NCI-H2107 (cell line): ENCODE results near the gene RIMBP2.

Experiments
- DNase-seq: peaks from one replicate; lab custom pipeline; 2025; lab: John Stamatoyannopoulos, UW

The RIMBP2 gene

DNA sequence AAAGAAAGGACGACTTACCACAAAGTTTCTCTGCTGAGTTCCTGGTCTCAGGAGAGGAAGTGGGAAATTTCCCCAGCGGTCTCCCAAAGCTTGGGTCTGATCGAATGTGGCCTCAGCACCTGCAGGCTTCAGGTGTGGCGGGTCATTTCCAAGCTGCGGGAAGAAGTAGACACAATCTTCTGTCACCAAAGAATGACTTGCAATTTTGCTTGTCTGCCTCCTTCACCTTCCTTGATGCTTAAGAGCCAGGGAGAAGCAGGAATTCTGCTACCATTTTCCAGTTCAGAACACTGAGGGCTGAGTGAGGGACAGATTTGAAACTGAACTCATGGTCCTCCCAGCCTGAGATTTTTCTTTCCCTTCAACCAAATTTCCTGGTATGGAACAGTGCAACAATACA, 87.8 kb downstream of the RIMBP2 start:
- DNase-seq: no peak

DNA sequence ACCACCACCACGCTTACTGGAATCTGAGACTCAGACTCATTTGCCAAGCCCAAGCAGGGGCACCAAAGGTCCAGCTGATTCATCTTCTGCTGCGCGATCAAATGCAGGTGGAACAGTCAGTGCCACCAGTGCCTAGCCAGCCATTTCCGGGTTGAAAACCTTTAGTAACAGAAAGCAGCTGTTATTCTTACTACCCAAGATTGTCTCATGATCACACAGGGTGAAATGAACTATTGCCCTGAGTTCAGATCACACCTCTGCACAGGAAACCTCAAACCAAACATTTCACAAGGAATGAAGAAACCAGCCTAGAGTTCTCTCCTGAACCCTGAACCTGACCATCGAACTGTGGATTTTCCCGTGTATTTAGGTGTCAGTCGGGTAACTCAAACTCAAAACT, 88.9 kb downstream of the RIMBP2 start:
- no peak for DNase-seq

DNA sequence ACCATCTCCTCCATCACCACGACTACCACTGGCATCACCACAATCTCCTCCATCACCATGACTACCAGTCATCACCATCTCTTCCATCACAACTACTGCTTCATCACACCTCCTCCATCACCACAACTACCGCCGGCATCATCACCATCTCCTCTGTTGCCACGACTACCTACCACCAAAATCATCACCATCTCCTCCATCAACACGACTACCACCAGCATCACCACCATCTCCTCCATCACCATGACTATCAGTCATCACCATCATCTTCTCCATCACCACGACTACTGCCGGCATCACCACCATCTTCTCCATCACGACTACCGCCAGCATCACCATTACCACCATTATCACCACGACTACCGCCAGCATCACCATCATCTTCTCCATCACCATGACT, 89.5 kb downstream of the RIMBP2 start:
- DNase-seq: no peak

DNA sequence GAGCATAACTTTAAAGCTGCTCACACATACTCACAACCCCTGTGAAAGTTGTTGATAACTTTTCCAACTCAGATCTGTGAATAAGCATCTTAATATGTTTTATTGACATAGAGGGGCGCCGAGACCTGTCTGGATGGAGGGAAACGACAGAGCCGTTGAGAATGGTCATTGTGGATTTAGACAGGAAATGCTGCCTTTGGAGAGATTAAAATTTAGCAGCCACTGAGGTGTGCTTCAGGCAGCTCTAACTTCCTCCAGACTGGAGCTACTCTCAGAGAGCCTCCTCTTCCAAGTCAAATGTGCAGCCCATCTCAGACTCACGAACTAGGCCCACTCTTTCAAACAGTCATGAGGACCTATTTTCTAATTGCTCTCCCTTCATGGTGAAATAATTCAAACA, 90.9 kb downstream of the RIMBP2 start:
- DNase-seq: no peak

DNA sequence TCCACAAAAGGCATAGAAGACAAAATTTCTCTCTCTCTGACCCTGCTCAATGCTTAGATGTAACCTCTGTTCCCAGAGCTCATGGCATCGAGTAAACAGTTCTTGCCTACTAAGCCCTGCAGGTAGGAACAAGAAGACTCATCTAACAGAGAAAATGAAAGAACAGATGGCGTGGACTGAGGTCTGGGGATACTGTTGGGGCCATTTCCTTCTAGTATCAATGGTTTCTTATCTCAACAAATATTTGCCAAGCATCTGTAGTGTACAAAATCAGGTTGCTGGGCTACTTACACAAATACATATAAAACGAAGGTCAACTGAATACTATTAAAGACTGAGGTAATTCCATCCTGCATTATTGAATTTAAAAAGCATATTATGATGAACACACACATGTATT, 93.3 kb downstream of the RIMBP2 start:
- no peak for DNase-seq

DNA sequence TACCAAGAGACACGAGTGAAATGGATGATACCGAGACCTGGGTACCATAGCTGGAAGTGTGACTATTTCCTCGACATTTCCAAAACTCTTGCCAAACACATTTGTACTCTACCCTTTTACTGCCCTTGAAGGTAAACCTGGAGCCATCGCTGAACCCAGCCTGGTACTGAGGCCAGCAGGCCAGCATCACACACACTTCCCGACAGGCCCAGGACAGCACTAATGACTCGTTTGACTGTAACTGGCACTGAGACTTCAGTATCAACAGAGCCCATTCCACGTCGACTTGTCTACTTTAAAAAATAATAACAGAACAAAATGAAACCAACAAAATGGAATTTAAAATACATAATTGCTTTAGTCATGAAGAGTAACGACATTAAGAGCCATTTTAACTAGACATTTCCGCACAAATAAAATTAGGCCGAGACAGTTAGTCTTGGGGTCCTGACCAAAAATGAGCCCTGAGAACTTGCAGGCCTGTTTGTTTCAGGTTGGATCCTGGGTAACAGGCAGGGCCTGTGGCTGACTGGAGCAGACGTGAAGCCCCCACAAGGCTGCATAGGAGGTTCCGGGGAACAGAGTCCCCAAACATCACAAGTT, 94.3 kb downstream of the RIMBP2 start:
- DNase-seq: no peak

DNA sequence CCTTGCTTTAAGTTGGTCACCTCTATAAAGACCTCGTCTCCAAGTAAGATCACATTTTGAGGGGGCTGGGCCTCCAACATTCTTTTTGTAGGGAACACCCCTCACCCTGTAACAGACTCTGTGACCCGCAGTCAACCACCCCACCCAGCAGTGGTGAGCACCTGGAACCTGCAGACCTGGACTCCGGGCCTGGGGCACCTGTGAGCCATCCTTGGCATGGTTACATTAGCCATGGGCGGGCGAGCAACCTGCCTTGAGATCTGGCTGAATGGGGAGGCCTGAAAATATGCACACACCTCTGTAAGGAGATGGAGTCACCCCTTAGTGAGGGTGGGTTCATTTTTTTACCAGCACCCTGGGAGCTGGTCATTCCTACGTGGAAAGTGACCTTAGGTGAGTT, 95.3 kb downstream of the RIMBP2 start:
- no peak for DNase-seq

DNA sequence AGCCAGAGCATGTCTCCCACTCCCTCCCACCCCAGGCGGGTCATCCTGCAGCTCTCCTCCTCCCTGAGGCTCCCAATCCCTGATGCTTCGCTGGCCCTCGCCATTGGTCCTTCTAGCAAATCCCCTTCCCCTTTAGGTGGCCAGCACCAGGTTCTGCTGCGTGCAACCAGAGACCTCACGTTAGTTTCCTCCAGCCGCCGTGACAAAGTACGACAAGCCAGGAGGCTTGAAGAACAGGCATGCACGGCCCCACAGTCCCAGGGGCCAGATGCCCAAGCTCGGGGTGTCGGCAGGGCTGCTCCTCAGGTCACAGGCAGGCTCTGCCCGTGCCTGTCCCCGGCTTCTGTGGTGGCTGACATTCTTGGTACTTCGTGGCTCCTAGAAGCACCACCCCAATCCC, 95.8 kb downstream of the RIMBP2 start:
- DNase-seq: no peak

DNA sequence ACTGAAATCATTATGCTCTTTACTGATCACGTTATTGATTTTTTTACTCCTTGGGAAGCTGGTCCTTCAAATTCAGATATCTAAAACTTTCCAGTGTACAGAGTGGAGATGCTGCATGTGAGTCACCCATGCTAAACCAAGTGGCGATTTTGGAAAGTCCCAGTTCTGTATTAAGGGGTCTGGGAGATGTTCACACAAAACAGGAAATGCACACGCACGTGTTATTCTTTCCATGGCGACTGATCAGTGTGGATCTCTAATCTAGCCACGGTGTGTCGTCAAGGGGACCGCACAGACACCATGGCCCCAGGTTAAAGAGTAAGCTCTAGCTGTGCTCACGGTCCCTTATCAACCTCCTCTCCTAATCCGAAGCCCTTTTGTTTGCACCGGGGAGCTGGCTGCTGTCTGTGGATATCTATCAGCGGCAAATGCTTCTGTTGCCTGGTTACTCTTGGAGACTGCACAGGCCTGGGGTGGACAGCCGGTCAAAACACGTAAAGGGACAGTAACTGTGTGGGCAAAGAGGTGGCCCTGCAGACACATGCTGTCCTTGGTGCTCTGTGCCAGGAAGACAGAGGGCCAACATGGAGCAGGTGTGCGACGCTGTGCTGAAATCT, 96.6 kb downstream of the RIMBP2 start:
- DNase-seq: no peak

DNA sequence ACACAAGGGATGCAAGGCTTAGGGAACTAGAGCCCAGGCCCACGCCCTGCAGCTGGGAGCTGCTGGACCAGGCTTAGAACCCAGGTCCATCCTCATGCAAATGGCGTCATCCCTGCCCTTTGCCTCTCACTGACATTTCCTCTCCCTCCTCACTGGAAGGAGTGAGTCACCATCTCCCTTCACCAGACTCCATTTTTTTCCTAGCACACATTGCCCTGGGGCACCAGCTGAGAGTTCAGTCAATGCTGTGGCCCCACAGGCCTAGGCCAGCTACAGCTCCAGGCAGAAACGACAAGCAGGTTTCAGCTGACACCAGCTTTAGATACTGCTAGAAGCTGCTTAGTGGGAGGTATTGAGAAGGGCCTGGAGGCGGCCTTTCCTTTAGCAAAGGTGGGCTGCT, 98.9 kb downstream of the RIMBP2 start:
- no peak for DNase-seq

DNA sequence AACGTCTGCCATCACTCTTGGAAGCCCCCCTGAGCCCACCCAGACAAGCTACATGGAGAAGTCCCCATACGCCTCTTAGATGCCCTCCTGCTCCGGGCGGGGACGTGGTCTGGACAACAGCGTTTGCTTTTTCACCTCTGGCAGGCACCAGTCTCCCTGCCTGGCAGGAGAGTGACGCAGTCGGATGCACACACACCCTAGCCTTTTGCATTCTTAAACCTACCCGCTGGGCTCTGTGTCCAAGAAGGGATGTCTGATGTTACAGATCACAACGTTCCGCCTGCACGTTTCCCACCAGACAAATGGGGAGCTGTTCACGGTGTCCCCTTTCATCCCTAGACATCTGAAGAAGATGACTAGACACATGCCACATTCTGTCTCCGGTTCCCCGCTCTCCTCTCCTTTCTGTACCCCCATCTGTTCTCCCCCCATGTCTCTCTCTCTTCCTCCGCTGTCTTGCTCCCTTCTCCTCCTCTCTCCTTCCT, 100.2 kb downstream of the RIMBP2 start:
- no peak for DNase-seq

DNA sequence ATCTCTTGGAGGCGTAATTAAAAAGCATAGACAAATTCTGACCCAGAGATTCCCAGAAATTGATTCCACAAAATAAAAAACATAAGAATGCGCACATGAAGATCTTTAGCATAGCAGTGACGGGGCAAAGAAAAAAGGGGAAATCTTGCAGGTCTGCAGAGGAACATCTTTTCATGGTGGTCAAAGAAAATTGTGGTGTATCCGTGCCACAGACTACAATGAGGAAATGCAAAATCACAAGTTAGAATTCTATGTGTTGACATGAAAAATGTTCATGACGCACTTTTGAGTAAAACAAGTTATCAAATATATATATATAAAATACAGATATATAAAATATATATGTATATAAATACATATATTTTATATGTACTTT, 101.6 kb downstream of the RIMBP2 start:
- no peak for DNase-seq

DNA sequence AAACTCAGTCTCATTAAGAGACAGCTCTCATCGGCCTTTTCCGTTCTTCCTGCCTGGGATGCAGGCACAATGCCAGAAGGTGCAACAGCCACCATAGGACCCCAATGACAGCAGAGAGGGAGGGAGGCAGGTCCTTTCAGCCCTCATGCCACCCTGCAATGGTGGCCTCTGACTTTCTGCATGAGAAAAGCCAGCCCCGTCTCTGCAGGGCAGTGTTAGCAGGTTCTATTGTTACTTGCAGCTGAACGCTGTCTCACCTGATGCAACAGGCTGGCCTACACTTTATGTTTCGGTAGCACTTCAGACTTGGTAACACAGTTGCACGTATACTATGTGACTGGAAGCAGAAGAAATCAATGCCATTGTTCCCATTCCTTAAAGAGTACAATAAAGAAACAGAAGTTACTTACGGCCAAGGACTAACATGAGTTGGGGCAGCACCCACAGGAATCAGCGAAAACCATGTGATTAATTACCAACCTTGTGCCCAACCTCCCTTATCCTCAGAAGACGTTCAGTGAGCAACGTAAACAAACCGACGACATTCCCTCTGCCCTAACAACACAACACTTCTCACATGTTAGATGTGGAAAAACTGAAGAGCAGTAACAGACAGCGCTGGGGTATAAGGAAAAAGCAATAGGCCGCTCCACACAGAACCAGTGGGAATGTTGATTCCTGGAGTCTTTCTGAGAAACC, 102.1 kb downstream of the RIMBP2 start:
- DNase-seq: no peak

DNA sequence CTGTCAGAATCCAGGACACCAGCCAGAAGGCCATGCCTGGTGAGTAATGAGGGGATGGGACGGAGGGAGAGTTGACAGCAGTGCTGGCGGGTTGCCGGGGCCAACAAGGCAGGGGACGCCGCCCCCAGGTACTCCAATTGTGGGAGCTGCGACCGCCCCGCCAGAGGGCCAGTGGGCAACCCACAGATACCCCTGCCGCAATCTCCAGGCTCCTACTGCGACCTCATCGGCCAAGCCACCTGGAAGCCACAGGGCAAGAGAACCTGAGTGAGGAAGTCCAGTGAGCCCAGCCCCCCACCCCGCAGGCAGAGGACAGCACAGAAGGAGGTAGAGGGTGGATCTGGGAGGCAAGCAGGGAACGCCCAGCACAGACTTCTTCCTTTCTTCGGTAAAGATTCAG, 103.0 kb downstream of the RIMBP2 start:
- DNase-seq: no peak

DNA sequence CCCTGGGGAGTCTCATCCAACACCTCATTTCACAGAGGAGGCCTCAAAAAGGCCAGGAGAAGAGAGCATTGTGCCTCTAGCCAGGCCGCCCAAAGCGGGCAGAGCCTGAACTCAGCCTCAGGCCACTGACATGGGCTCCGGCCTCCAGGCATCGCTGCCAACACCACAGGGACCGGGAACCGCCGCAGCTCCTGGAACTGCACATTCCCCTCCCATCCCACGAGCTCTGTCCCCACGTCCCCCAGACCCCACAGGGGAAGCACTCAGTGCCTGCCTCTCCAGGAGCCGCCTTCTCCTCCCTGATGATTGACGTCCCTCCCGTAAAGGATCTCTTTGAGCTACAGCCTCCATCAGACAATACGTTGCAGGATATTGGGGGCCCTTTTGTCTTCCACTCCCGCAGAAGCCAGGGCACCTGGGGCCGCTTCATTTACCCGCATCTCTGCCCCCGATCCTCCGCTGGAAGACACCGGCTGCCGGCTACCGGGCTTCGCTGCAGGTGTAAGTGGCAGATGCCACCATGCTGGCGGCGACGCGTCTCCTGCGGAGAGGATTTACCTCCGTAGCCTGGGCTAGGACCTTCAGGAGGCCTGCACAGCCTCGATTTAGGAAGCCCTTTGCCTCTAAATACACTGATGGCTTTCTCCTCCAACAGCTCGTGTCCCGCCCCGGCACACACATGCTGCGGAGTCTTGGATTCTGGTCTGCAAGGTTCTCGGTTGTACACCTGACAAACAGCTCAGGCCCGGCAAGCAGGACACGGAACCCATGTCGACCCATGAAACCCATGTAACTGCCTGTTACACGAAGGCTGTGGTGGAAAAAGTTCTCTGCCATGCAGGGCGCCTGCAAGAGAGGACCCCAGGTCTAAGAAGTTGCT, 104.8 kb downstream of the RIMBP2 start:
- DNase-seq: no peak

DNA sequence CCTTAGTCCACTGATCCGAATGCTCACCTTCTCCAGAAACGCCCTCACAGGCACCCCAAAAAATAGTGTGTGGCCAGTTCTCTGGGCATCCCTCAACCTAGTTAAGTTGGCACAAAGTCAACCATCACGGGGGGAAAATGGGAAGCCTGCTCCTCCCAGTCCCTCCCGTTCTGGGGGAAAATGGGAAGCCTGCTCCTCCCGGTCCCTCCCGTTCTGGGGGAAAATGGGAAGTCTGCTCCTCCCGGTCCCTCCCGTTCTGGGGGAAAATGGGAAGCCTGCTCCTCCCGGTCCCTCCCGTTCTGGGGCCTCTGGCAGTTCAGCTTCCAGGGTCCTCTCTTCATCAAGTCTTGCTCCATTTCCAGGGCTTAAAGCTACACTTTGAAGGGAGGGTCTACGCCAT, 106.1 kb downstream of the RIMBP2 start:
- no peak for DNase-seq

DNA sequence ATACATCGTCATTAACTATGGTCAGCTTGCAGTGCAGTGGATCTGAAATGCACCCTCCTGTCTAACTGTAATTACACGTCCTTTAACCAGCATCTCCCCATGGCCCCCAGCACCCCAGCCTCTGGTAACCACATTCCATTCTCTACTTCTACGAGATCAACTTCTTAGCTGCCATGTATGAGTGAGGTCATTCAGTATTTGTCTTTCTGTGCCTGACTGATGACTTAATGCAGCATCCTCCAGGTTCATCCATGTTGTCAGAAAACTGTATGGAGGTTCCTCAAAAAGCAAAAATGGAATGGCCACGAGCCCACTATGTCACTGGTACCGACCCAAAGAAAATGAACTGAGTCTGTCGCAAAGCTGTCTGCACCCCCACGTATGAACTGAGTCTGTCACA, 107.3 kb downstream of the RIMBP2 start:
- no peak for DNase-seq

DNA sequence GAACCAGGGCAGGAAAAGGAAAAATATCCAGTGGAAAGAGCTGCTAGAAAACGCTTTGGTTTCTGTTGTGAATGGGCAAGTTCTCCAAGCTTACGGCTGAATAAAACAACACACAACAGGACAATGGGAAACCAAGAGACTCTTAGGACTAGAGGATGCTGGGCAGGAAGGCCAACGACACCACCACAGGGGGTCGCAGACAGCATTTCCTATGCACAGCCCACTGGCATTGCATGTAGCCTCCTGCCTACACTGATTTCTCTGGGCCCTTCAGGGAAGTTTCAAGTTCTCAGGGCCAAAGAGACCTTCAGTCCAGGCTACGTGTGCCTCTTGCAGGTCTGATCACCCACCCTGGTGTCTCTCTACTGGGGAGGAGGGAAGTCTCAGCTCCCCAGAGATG, 108.0 kb downstream of the RIMBP2 start:
- no peak for DNase-seq

DNA sequence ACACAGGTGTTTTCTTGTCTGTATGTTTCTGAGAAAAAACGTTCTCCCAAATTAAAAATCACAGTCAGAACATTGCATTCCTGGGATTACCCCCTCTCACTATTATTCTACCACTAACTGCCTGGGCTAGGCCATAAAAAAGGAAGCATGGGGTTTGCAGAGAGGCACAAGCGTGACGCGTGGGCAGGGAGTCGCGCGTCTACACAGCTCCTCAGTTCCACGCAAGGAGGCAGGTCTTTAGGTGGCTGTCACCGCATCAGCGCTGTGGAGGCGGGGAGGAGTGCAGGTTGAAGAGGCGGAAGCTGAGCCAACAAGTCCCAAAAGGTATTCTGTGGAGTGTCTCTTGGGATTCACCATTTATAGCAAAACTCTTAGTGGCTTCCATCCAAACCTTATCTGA, 109.9 kb downstream of the RIMBP2 start:
- DNase-seq: peak; percentile 32

DNA sequence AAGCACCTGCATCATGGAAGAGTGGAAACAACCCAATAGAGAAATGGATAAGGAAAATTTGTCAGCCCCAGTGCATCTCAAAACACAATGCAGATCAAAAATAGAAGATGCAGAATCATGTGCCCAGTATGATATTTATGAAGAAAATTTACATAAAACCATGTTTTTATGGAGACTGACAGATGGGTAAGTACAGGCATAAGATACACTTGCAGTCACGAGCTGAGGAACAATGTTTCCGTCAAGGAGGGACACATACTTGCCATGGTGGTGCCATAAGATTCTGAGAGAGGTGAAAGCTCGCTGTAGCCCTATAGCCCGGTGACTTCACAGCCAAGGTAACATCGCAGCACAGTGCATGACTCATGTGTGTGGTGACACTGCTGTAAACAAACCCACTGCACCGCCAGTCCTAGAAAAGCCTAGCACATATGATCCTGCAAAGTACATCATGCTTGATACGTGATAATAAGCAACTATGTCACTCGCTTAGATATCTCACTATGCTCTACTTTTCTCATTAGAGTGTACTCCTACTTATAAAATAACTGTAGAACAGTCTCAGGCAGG, 112.6 kb downstream of the RIMBP2 start:
- no peak for DNase-seq

DNA sequence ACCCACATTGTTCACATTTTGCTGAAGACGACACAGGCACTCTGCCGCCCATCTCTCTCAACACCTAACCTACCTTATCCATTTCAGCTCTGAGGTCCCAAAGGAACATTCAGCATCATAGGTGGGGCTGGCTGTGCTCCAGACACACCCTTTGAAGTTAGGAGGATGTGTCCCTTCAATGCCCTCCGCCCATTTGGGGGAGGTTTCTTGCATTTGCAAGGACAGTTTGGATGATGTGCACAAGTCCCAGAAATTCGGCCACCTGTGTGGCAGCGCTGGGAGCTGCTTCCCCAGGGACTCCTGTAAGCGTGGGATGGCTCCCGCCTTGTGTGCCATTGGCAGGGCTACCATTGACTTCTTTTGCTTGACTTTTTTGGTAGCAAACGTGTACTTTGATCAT, 113.8 kb downstream of the RIMBP2 start:
- DNase-seq: no peak

DNA sequence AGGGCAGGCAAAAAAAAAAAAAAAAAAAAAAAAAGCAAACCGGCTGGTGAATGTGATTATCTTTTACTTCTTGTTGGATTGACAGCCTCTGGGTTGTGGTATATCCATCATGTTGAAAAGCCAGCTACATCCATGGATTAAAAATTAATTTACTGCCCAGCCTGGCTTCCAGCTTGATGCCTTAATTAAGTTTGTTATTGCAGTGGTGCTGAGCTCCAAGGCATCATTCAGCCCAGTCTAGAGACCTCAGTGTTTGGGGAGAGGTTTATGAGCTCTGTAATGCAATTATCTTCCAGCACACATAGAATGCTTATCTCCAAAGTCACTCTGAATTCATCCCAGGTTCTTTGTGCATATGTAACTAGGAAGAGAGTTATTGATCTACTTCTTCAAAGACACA, 114.8 kb downstream of the RIMBP2 start:
- DNase-seq: no peak
